ENCODE data around the gene MTRF1.

GRCh38 chr13:41178040-41178439 is 85.3 kb downstream of the MTRF1 start:
- TF ChIP-seq EZH2 (IDR thresholded peaks at IDR 0.05): no peak
- TF ChIP-seq SP1 (IDR thresholded peaks at IDR 0.05; ENCODE audit: low read depth): no peak
- no peak for TF ChIP-seq ZNF274 (IDR thresholded peaks at IDR 0.05; ENCODE audit: low read depth, low read length)
- TF ChIP-seq EZH2phosphoT487 (IDR thresholded peaks at IDR 0.05; ENCODE audit: borderline replicate concordance): no peak
- TF ChIP-seq TCF7L2 (IDR thresholded peaks at IDR 0.05; ENCODE audit: borderline replicate concordance, extremely low read depth, insufficient read depth, insufficient read length): no peak
- TF ChIP-seq, protein P1, sequence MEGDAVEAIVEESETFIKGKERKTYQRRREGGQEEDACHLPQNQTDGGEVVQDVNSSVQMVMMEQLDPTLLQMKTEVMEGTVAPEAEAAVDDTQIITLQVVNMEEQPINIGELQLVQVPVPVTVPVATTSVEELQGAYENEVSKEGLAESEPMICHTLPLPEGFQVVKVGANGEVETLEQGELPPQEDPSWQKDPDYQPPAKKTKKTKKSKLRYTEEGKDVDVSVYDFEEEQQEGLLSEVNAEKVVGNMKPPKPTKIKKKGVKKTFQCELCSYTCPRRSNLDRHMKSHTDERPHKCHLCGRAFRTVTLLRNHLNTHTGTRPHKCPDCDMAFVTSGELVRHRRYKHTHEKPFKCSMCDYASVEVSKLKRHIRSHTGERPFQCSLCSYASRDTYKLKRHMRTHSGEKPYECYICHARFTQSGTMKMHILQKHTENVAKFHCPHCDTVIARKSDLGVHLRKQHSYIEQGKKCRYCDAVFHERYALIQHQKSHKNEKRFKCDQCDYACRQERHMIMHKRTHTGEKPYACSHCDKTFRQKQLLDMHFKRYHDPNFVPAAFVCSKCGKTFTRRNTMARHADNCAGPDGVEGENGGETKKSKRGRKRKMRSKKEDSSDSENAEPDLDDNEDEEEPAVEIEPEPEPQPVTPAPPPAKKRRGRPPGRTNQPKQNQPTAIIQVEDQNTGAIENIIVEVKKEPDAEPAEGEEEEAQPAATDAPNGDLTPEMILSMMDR (IDR thresholded peaks at IDR 0.05 in 2 of 3, conservative IDR thresholded peaks at IDR 0.05 in 1 of 3; ENCODE audit: borderline replicate concordance in 1 of 3, insufficient read depth in 1 of 3, low read depth in 2 of 3, low read length in 2 of 3): no peak
